ENCODE results near the gene FRMD5.

The FRMD5 gene

DNA sequence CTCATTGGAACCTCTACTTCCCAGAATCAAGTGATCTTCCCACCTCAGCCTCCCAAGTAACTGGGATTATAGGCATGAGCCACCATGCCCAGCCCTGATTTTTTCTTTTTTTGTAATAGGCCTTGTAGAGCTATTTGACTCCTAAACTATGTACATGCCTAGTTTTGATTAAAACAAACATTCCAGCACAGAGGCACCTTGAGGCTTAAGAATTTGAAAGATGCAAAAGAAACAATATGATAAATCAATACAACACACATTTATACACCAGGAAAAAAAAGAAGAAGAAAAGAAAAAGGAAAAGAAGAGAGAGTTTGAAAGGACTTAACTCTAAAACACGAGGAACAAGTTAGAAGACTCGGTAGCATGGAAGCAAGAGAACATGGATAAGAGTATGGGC lies 13.9 kb upstream of the FRMD5 start:
- TF ChIP-seq FOXP2 (optimal IDR thresholded peaks at IDR 0.05; ENCODE audit: borderline replicate concordance, extremely low read depth, extremely low read length, insufficient read depth), result no peak
- TF ChIP-seq TAF1 (IDR thresholded peaks at IDR 0.05; ENCODE audit: borderline replicate concordance, insufficient read depth, low read length), result no peak
- no peak for TF ChIP-seq SIN3A (IDR thresholded peaks at IDR 0.05; ENCODE audit: borderline replicate concordance, insufficient read depth, low read length)
- TF ChIP-seq POLR2AphosphoS5 (IDR thresholded peaks at IDR 0.05; ENCODE audit: low read depth, low read length), result no peak
- TF ChIP-seq REST (IDR thresholded peaks at IDR 0.05; ENCODE audit: insufficient read depth in 1 of 2, low read depth in 2 of 2, low read length in 2 of 2), result no peak

DNA sequence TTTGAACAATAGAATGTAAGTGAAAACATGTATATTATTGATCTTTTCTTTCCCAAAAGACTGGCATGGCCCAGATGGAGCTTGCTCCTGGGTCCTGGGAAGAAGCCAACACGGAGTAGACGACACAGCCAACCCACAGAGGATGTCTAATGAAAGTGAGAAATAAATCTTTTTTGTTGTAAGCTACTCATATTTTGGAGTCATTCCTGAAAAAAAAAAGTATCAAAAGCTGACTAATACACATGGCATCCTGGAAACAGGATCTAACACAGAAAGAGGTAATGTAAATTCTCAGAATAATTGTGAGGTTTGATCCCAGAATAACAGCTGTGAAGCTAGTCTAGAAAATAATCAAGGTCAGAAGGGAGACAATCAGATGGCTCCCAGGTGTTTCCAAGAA lies 12.6 kb upstream of the FRMD5 start:
- TF ChIP-seq POLR2AphosphoS5 (IDR thresholded peaks at IDR 0.05; ENCODE audit: low read depth, low read length) (no peak), TAF1 (IDR thresholded peaks at IDR 0.05; ENCODE audit: borderline replicate concordance, insufficient read depth, low read length) (no peak), SIN3A (IDR thresholded peaks at IDR 0.05; ENCODE audit: borderline replicate concordance, insufficient read depth, low read length) (no peak), FOXP2 (optimal IDR thresholded peaks at IDR 0.05; ENCODE audit: borderline replicate concordance, extremely low read depth, extremely low read length, insufficient read depth) (no peak), REST (IDR thresholded peaks at IDR 0.05; ENCODE audit: insufficient read depth in 1 of 2, low read depth in 2 of 2, low read length in 2 of 2) (no peak)

GRCh38 chr15:44199393-44199792 lies 4.3 kb upstream of the FRMD5 start:
- TF ChIP-seq POLR2AphosphoS5 (IDR thresholded peaks at IDR 0.05; ENCODE audit: low read depth, low read length), result no peak
- TF ChIP-seq REST (IDR thresholded peaks at IDR 0.05; ENCODE audit: insufficient read depth in 1 of 2, low read depth in 2 of 2, low read length in 2 of 2), result no peak
- no peak for TF ChIP-seq SIN3A (IDR thresholded peaks at IDR 0.05; ENCODE audit: borderline replicate concordance, insufficient read depth, low read length)
- no peak for TF ChIP-seq FOXP2 (optimal IDR thresholded peaks at IDR 0.05; ENCODE audit: borderline replicate concordance, extremely low read depth, extremely low read length, insufficient read depth)
- no peak for TF ChIP-seq TAF1 (IDR thresholded peaks at IDR 0.05; ENCODE audit: borderline replicate concordance, insufficient read depth, low read length)

- TF ChIP-seq SIN3A (IDR thresholded peaks at IDR 0.05; ENCODE audit: borderline replicate concordance, insufficient read depth, low read length) (no peak), POLR2AphosphoS5 (IDR thresholded peaks at IDR 0.05; ENCODE audit: low read depth, low read length) (no peak), FOXP2 (optimal IDR thresholded peaks at IDR 0.05; ENCODE audit: borderline replicate concordance, extremely low read depth, extremely low read length, insufficient read depth) (no peak), REST (IDR thresholded peaks at IDR 0.05; ENCODE audit: insufficient read depth in 1 of 2, low read depth in 2 of 2, low read length in 2 of 2) (no peak), TAF1 (IDR thresholded peaks at IDR 0.05; ENCODE audit: borderline replicate concordance, insufficient read depth, low read length) (no peak)
Measured at GRCh38 chr15:44194323-44195150, 534 bp downstream of the FRMD5 start.

All from PFSK-1 (cell line).